Suprapubic skin (tissue), 4 donors: Measurements from ENCODE around the gene LARP4B. TPM values are rescaled to one million over a fixed set of nuclear protein-coding genes. Genes with fewer than 3 reads are reported as not detected.
A peak's percentile ranks its signal among the peaks of the same experiment; 100 is the strongest.

Source experiments
- DNase-seq, 2 donors: peaks; one replicate each; pipeline ENCODE4 v3.0.0-alpha.2; 2019; ENCODE audit warnings: low spot score in 2 of 2
- H3K27ac ChIP-seq: fragments of 200-600 bp; sonication (generic); one replicate; pipeline ENCODE4 v1.5.1; 2019
- H3K27me3 ChIP-seq: fragments of 200-600 bp; sonication (generic); one replicate; pipeline ENCODE4 v1.5.1; 2019
- H3K36me3 ChIP-seq: fragments of 200-600 bp; sonication (generic); one replicate; pipeline ENCODE4 v1.5.1; 2019
- H3K4me1 ChIP-seq: fragments of 200-600 bp; sonication (generic); one replicate; pipeline ENCODE4 v1.5.1; 2019
- H3K4me3 ChIP-seq: fragments of 200-600 bp; sonication (generic); one replicate; pipeline ENCODE4 v1.5.1; 2019; ENCODE audit warnings: mild to moderate bottlenecking
- H3K9me3 ChIP-seq: fragments of 200-600 bp; sonication (generic); one replicate; pipeline ENCODE4 v1.5.1; 2019
- CTCF ChIP-seq, 2 donors: fragments of 200-600 bp in 1 of 2; fragments of 450-650 bp in 1 of 2; sonication (generic) in 1 of 2; IDR thresholded peaks; one replicate each; pipeline ENCODE4 v1.5.1; 2016 to 2019; ENCODE audit warnings: antibody characterized with exemption in 2 of 2, mild to moderate bottlenecking in 1 of 2, moderate library complexity in 1 of 2
- EP300 ChIP-seq: sonication (generic); formaldehyde crosslinking; IDR thresholded peaks from one replicate; pipeline ENCODE4 v1.6.1; 2017; ENCODE audit warnings: antibody characterized with exemption
- POLR2A ChIP-seq, 2 donors: fragments of 450-650 bp; IDR thresholded peaks; one replicate each; pipeline ENCODE4 v1.6.1; 2017; ENCODE audit warnings: antibody characterized with exemption in 2 of 2, mild to moderate bottlenecking in 2 of 2, moderate library complexity in 2 of 2
- POLR2AphosphoS5 ChIP-seq, 3 donors: sonication (generic); formaldehyde crosslinking; IDR thresholded peaks; one replicate each; pipeline ENCODE4 v1.6.1; 2017; ENCODE audit warnings: antibody characterized with exemption in 3 of 3
- WGBS: methylation state at CpG from one replicate; pipeline ENCODE4 v1.1.5; 2018; 5-methylcytosine and 5-hydroxymethylcytosine counted together
- total RNA-seq, 4 donors: library from RNA; depleted of rRNA; stranded (reverse); fragments of >200 nt; gene quantifications; one replicate each; pipeline ENCODE4 v1.1.0, GENCODE V29; 2016

LARP4B gene
- total RNA-seq, 4 donors from 2014 or later, result 53.5 to 100 (median 69.7) TPM

- DNase-seq, result peak in 1 of 2 donors; percentile 55
- TF ChIP-seq POLR2AphosphoS5 (IDR thresholded peaks at IDR 0.05), result no peak
- TF ChIP-seq EP300, result no peak
- TF ChIP-seq POLR2A (IDR thresholded peaks at IDR 0.05), result no peak
- TF ChIP-seq CTCF (IDR thresholded peaks at IDR 0.05), result no peak
- Histone ChIP-seq H3K27ac (no peak overlapping the region), H3K4me3 (no peak overlapping the region), H3K36me3 (no peaks in the 10 kb centered on the region), H3K4me1 (peaks cover 7% of the 10 kb centered on the region), H3K27me3 (peaks cover 4% of the 10 kb centered on the region), H3K9me3 (no peaks in the 10 kb centered on the region)
- WGBS, result 77% methylated on average over 31 of the region's 38 CpGs
Measured at GRCh38 chr10:775245-776075, 156.0 kb downstream of the LARP4B start.

- no peak for DNase-seq
- H3K4me3 ChIP-seq, result no peak overlapping the region
- WGBS, result 83% methylated on average over 21 of the region's 23 CpGs
- peaks cover 4% of the 10 kb centered on the region for H3K27me3 ChIP-seq
- H3K27ac ChIP-seq, result no peak overlapping the region
- no peaks in the 10 kb centered on the region for H3K9me3 ChIP-seq
- TF ChIP-seq CTCF (IDR thresholded peaks at IDR 0.05) (no peak), POLR2A (IDR thresholded peaks at IDR 0.05) (no peak), EP300 (no peak), POLR2AphosphoS5 (IDR thresholded peaks at IDR 0.05) (no peak)
- no peaks in the 10 kb centered on the region for H3K36me3 ChIP-seq
- peaks cover 7% of the 10 kb centered on the region for H3K4me1 ChIP-seq
Measured at GRCh38 chr10:774661-775244, 156.8 kb downstream of the LARP4B start.

GRCh38 chr10:774223-774622 lies 157.3 kb downstream of the LARP4B start:
- 90% methylated on average over 13 of the region's 13 CpGs for WGBS
- peaks cover 7% of the 10 kb centered on the region for H3K4me1 ChIP-seq
- H3K27ac ChIP-seq, result no peak overlapping the region
- no peak overlapping the region for H3K4me3 ChIP-seq
- no peaks in the 10 kb centered on the region for H3K9me3 ChIP-seq
- no peak for DNase-seq
- TF ChIP-seq EP300 (no peak), POLR2A (IDR thresholded peaks at IDR 0.05) (no peak), POLR2AphosphoS5 (IDR thresholded peaks at IDR 0.05) (no peak), CTCF (IDR thresholded peaks at IDR 0.05) (no peak)
- no peaks in the 10 kb centered on the region for H3K36me3 ChIP-seq
- peaks cover 4% of the 10 kb centered on the region for H3K27me3 ChIP-seq

GRCh38 chr10:773562-774161 lies 157.8 kb downstream of the LARP4B start:
- 87% methylated on average over 23 of the region's 27 CpGs for WGBS
- no peak for DNase-seq
- no peaks in the 10 kb centered on the region for H3K9me3 ChIP-seq
- H3K4me1 ChIP-seq, result peaks cover 7% of the 10 kb centered on the region
- no peaks in the 10 kb centered on the region for H3K36me3 ChIP-seq
- H3K27ac ChIP-seq, result no peak overlapping the region
- no peak overlapping the region for H3K4me3 ChIP-seq
- H3K27me3 ChIP-seq, result peaks cover 1% of the 10 kb centered on the region
- TF ChIP-seq EP300 (no peak), CTCF (IDR thresholded peaks at IDR 0.05) (no peak), POLR2AphosphoS5 (IDR thresholded peaks at IDR 0.05) (no peak), POLR2A (IDR thresholded peaks at IDR 0.05) (no peak)

- Histone ChIP-seq H3K36me3 (no peaks in the 10 kb centered on the region), H3K4me1 (peaks cover 7% of the 10 kb centered on the region), H3K27ac (no peak overlapping the region), H3K27me3 (no peaks in the 10 kb centered on the region), H3K4me3 (no peak overlapping the region), H3K9me3 (no peaks in the 10 kb centered on the region)
- peak in 1 of 2 donors; percentile 43 for DNase-seq
- TF ChIP-seq EP300, result no peak
- no peak for TF ChIP-seq POLR2A (IDR thresholded peaks at IDR 0.05)
- TF ChIP-seq POLR2AphosphoS5 (IDR thresholded peaks at IDR 0.05), result no peak
- no peak for TF ChIP-seq CTCF (IDR thresholded peaks at IDR 0.05)
- WGBS, result 57% methylated on average over 8 of the region's 14 CpGs
Measured at GRCh38 chr10:772227-772637, 159.3 kb downstream of the LARP4B start.
